Fibroblast of skin of scalp (primary cell): ENCODE measurements around the gene C1orf94. TPM values are rescaled to one million over a fixed set of nuclear protein-coding genes. Genes with fewer than 3 reads are reported as not detected.

ENCODE experiments used
- DNase-seq: peaks from one replicate; pipeline ENCODE4 v3.0.0-alpha.2; 2013
- polyA plus RNA-seq, 2 experiments: library from polyadenylated mRNA; unstranded; fragments of 120-200 nt; gene quantifications; one replicate each; pipeline ENCODE4 v1.2.1, GENCODE V29; 2013; ENCODE audit not compliant: insufficient read length in 2 of 2

The C1orf94 gene
- polyA plus RNA-seq (2013, experiment 1 of 2; ENCODE audit: insufficient read length), result 0.48 TPM
- polyA plus RNA-seq (2013, experiment 2 of 2; ENCODE audit: insufficient read length), result 0.33 TPM

DNA sequence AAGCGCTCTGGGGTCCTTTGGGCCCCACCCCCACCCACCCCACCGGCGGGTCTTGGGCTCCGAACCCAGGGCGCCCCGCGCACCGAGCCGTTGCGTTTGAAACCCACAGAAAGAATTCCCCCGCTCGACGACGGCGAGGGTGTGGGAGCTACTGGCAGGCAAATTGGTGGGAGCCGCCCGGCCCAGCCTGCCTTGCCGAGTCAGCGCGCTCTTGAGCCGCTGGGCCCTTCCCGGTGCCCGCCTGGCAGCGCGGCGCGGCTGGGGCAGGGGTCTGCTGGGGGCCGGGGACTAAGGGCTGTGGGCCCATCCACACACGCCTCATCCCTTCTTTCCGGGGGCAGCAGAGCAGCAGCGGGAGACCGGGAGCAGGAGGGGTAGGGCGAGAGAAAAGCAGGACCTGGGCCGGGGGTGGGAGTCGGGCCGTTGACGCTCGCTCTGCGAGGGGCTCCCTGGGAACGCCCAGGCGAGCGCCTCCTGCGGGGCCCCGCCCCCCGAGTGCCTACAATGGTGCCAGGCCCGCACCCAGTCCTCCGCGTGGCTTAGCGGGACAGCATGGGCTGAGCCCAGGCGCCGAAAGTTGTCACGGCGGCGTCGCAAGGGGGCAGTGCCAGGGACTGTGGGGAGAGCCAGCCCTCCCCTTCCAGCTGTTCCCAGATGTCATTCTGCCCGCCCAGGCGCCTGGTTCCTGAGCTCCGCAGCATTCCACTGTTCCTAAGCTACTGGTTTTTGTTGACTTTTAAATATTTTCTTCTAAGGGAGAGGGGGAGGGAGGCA is at the start of gene C1orf94:
C1orf94 (plus strand) TSS at position 78 of the 774 bp plus-strand sequence. CDS start 883 bp downstream, outside the sequence.
- DNase-seq, result peak; percentile 29

DNA sequence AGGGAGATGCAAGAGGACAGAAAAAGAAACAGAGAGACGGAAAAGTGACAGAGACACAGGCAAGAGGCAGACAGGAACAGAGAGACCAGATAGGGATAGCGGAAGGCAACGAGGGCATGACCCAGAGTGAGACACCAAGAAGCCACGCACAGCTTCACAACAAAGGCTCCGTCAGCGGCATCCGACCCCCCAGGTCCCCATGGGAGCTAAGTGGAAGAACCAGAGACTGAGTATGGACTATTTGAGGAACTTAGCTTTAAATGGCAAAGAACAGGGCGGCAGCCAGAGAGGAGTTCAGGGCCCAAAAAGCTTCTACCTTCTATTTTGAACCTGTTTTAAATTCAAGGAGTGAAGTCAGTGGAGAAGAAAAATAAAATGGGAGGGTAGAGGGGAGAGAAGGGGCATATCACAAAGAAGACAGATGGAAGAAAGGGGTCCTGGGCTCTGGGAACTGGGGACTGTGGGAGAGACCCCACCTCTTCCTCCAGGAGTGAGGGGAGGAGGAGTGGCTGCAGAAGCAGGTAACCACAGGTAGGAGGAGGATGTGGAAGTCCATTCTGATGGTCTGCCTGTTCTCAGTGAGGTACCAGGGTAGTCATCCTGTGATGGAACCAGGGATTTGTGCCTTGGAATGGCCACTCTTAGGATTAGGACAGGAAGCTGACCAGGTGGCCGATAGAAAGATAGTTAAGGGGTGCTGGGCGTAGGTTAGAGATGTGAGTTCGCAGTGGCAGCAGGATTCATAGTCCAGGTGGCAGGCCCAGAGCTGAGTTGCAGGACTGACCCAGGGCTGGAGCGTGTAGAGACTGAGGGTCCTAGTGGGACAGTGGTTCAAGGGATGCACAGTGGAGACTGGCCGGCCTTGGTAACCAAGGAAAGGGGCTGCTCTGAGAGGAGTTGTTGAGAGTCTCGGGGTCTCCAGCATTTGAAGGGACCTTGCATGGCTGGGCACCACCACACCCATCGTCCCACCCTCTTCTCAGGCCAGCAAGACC is 49.4 kb upstream of the C1orf94 start:
- DNase-seq, result peak; percentile 34

DNA sequence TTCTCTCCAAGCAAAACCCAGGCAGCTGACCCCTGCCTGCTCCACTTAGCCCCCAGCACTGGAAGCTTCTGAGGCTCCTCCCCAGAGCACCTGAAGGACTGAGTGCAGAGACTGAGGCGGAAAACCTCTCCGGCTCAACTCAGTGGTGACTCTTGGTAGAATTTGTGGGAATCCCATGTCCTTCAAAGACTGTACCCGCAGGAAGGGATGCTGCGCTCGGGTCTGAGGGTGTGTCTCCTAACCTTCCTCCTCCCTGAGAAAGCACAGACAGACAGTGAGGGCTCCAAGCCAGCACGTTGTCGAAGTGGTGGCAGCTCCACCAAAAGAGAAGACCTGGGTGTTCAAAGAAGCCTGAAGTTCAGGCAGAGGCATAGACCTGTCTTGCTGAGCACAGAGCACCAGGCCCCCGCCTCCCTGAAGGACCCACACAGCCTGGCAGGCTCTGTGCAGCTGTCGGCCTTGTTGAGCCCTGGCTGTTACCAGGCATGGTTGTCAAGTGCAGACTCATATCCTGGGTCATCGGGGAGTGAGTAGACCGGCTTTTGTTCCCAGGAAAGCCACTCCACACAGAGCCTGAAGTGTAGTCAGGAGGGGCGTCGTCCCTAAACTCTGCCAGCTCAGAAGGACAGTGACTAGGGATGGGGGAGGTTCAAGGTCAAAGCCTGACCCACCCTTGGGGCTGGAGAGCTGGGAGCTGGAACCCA is 48.4 kb upstream of the C1orf94 start:
- DNase-seq, result no peak

- no peak for DNase-seq
Measured at GRCh38 chr1:34129630-34130029, 47.1 kb upstream of the C1orf94 start.

- no peak for DNase-seq
Measured at GRCh38 chr1:34130306-34130705, 46.4 kb upstream of the C1orf94 start.

GRCh38 chr1:34131396-34132160 is 45.1 kb upstream of the C1orf94 start:
- DNase-seq, result no peak

GRCh38 chr1:34132161-34132420 is 44.6 kb upstream of the C1orf94 start:
- no peak for DNase-seq

DNA sequence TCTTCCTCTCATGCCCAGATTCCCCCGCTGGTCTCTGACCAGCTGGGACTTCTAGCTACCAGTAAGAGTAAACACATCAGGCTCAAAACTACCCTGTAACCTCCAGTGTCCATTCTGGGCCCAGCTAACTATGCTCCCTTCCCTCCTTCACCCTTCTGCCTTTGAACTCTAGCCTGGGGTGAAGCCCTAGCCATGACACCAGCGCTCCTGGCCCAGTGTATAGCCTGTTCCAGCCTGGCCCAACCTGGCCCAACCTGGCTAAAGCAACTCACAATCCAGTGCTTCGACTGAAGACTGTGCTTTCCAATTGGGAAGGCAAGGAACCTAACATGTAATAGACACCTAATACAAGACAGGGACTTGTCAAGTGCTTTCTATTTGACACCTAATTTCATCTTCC is 39.3 kb upstream of the C1orf94 start:
- DNase-seq, result no peak

- DNase-seq, result no peak
Measured at GRCh38 chr1:34140011-34140676, 36.6 kb upstream of the C1orf94 start.

DNA sequence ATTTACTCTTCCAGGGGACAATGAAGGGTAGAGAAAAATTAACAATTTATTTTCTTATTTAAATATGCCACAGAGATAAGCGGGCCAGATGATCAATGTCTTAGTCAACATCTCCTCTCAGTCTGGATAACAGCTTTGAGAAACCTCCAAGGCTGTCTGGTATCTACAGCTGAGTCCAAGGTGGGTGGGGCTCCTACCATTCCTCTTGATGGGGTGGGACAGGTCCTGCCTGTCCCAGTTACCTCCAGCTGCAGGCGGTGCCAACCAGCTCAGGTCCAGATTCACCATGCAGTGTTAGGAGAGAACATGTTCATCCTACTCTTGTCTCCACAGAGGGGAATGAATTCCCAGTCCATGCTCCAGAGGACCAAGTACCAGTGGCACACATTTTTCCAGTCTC is 32.7 kb upstream of the C1orf94 start:
- DNase-seq, result no peak

GRCh38 chr1:34144766-34145165 is 31.9 kb upstream of the C1orf94 start:
- no peak for DNase-seq

- no peak for DNase-seq
Measured at GRCh38 chr1:34147301-34147700, 29.4 kb upstream of the C1orf94 start.

DNA sequence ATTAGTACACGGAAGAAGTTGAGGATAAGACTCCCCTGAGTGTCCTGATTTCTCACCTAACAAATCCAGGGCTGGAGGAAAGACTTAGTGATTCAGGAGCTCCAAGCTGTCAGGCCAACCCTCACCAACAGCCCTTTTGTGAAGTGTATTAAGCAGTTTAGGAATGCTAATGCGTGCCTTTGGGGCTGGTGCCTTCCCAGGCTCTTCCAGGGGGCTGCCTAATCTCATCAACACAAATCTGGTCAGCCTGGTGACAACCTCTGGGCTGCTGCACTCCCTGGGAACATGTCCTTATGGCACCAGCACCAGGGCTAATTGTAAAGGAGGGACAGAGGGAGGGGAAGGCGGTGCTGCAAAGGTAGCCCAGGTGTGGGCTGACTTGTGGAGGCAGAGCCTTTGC is 27.2 kb upstream of the C1orf94 start:
- no peak for DNase-seq

DNA sequence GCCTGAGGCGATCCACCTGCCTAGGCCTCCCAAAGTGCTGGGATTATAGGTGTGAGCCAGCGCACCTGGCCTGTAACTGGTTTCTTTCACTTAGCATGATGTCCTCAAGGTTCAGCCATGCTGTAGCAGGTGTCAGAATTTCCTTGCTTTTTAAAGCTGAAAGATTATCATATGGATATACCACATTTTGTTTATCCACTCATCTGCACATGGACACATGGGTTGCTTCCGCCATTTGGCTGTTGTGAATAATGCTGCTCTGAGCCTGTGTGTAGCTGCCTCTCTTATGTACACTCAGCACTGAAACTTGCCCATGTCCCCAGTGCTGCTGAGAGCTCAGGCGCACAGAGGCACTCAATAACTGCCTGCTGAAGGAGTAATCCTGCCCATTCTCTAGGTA is 23.5 kb upstream of the C1orf94 start:
- no peak for DNase-seq

GRCh38 chr1:34155860-34156259 is 20.8 kb upstream of the C1orf94 start:
- peak; percentile 36 for DNase-seq

DNA sequence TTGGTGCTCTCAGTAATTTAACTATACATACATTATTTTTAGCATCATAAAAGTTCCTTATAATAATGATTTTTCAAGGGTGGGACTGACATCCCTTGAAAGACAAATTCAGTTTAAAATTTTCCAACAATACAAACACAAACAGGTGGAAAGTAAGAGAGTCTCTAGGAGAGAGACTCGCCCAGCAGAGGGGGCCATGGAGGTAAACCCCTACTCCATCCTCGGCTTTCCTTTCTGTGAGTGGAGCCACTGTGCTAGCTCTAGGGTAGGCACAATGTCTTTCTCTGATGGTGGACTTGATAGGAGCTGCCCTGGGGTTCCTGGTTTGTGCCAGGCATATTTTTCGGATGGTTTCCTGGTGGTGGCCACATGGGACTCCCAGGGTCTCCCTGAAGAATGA is 20.0 kb upstream of the C1orf94 start:
- DNase-seq, result no peak

- DNase-seq, result peak; percentile 98
Measured at GRCh38 chr1:34162852-34163766, 13.6 kb upstream of the C1orf94 start.

DNA sequence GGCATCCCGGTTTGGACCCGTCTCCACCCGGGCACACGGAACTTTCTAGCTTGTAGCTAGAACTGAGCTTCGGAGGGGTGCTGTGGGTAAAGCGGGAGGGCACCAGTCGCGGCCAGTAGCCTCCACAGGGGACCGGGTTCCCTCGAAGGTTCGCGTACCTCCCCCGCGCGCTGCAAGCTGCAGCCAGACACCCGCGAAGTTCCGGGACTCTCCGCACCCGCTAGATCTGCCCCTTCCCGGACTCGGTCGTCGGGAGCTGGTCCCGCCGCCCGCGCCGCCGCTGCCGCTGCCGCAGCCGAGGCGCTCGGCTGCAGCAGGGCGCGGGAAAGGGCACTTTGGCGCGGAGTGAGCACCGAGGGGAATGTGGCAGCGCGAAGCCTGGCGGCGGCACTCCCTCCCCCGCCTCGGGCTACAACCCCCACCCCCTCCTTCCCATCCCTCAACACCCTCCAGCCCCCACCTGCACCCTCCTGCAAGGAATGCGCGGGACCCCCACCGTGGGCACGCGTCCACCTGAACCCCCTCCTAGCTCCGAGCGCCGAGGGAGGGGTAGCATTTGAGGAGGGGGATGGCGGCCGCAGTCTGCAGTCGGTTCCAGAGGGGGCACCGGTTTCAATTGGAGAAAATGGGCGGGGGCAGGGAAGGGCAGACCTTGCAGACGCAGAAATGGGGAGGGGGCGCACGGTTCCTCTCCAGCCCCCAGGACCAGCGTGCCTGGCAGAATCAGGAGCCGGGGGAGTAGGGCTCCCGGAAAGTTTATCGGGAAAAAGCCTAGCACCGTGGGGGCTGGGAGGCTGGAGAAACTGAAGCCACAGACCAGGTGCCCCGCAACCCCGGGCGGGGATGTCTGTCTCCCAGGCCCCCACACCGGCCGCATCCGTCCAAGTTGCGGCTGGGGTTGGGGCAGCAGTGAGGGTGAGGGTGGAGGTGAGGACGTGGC is 12.6 kb upstream of the C1orf94 start:
- peak; percentile 30 for DNase-seq

DNA sequence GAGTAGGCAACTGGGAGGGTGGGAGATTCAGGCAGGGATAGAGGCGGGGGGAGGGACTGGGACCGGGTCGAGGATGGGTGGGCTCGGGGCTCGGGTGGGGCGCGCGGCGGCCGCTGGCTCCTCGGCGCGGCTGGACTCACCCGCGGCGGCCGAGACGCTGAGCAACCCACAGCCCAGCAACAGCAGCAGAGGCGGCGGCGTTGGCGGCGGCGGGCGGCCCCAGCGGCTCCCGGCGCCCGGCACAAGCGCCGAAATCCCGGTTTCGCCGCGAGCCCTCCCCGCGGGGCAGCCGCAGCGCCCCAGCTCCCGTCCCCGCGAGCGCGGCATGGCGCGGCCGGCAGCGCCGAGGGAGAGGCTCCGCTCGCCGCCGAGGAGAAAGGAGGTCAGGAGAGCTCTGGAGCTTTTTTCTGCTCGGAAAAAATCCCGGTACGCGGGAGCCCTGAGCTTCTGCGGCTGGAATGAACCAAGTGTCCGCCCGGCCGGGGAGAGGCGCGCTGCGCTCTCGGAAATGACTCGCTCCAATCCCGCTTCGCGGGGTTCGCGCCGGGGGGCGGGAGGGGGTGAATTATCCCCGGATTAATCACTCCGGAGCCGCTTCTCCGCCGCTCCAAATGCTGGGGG is 11.8 kb upstream of the C1orf94 start, which contains the start of gene CSMD2:
CSMD2 (minus strand) TSS at position 460 of the 621 bp plus-strand sequence; CDS start at position 327, 133 bp downstream.
- DNase-seq, result peak; percentile 81
